Measurements from ENCODE around the gene CDKN2D. TPM values are rescaled to one million over a fixed set of nuclear protein-coding genes. Genes with fewer than 3 reads are reported as not detected.

CDKN2D gene
- polyA plus RNA-seq, 1 donor from 2014 or later, result 333 TPM

DNA sequence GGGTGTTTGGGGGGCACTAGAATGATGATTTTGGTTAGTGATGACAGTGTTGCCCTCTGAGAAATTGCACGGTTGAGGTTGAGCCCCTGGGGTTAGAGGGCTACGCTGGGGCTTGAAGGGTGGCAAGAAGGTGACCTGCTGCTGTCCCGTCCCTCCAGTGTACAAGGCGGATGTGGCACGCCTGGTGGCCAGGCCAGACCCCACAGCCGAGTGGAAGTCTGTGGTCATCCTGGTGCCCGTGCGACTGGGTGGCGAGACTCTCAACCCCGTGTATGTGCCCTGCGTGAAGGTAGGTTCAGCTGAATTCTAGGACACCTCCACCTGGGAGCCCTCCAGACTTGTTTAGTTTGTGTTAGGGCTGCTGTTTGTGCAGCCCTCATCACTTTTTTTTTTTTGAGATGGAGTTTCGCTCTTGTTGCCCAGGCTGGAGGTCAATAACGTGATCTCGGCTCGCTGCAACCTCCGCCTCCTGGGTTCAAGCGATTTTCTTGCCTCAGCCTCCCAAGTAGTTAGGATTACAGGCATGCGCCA, 20.0 kb downstream of the CDKN2D start:
- H3K9me3 ChIP-seq (ENCODE audit: low read length), result no peaks in the 10 kb centered on the region
- H2AFZ ChIP-seq (ENCODE audit: low read depth, low read length), result no peak overlapping the region
- H3K27me3 ChIP-seq (ENCODE audit: insufficient read depth, low read depth, low read length), result no peaks in the 10 kb centered on the region
- no peak overlapping the region for H3K27ac ChIP-seq (ENCODE audit: low read length)
- no peak overlapping the region for H3K4me2 ChIP-seq (ENCODE audit: low read length)
- H3K36me3 ChIP-seq (ENCODE audit: insufficient read depth, low read length), result peaks cover 7% of the 10 kb centered on the region
- no peak overlapping the region for H3K4me3 ChIP-seq (ENCODE audit: low read length)
- no peaks in the 10 kb centered on the region for H4K20me1 ChIP-seq (ENCODE audit: insufficient read depth)
- H3K9ac ChIP-seq (ENCODE audit: low read length), result no peak overlapping the region
- H3K79me2 ChIP-seq (replicated peaks; ENCODE audit: insufficient read depth, low read length), result peaks cover 16% of the 10 kb centered on the region
- TF ChIP-seq POLR2AphosphoS5 (IDR thresholded peaks at IDR 0.05), result no peak
- TF ChIP-seq EZH2 (IDR thresholded peaks at IDR 0.05; ENCODE audit: borderline replicate concordance, insufficient read depth, low read length, poor library complexity, severe bottlenecking), result no peak
- no peak for TF ChIP-seq REST (IDR thresholded peaks at IDR 0.05; ENCODE audit: borderline replicate concordance)
- no peak for TF ChIP-seq SMC3 (conservative IDR thresholded peaks at IDR 0.05; ENCODE audit: poor library complexity)
- TF ChIP-seq MXI1 (conservative IDR thresholded peaks at IDR 0.05; ENCODE audit: poor library complexity, severe bottlenecking), result no peak
- no peak for TF ChIP-seq EP300 (conservative IDR thresholded peaks at IDR 0.05; ENCODE audit: poor library complexity, severe bottlenecking)
- TF ChIP-seq RAD21 (conservative IDR thresholded peaks at IDR 0.05), result no peak
- TF ChIP-seq TAF1 (IDR thresholded peaks at IDR 0.05; ENCODE audit: low read depth), result no peak
- TF ChIP-seq, protein P1, sequence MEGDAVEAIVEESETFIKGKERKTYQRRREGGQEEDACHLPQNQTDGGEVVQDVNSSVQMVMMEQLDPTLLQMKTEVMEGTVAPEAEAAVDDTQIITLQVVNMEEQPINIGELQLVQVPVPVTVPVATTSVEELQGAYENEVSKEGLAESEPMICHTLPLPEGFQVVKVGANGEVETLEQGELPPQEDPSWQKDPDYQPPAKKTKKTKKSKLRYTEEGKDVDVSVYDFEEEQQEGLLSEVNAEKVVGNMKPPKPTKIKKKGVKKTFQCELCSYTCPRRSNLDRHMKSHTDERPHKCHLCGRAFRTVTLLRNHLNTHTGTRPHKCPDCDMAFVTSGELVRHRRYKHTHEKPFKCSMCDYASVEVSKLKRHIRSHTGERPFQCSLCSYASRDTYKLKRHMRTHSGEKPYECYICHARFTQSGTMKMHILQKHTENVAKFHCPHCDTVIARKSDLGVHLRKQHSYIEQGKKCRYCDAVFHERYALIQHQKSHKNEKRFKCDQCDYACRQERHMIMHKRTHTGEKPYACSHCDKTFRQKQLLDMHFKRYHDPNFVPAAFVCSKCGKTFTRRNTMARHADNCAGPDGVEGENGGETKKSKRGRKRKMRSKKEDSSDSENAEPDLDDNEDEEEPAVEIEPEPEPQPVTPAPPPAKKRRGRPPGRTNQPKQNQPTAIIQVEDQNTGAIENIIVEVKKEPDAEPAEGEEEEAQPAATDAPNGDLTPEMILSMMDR (IDR thresholded peaks at IDR 0.05; ENCODE audit: poor library complexity, severe bottlenecking), result no peak
- no peaks in the 10 kb centered on the region for H3F3A ChIP-seq (ENCODE audit: insufficient read depth, low read length, poor library complexity, severe bottlenecking)
- no peaks in the 10 kb centered on the region for H3K9me2 ChIP-seq (ENCODE audit: insufficient read depth, low read length)

DNA sequence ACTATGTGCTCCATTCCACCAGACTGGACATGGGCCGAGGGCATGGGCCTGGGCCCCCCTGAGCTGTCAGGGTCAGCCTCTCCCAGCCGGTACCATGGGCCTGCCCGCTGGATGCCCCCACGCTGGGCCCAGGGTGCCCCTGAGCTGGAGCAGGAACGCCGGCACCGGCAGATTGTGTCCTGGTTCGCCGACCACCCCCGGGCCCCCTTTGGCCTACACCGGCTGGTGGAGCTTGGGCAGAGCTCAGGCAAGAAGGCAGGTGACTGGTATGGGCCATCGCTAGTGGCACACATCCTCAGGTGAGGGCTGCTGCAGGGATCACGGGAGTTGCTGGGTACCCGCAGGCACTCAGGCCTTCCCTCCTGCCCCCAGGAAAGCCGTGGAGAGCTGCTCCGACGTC, 22.0 kb downstream of the CDKN2D start:
- no peaks in the 10 kb centered on the region for H3K36me3 ChIP-seq (ENCODE audit: insufficient read depth, low read length)
- H3F3A ChIP-seq (ENCODE audit: insufficient read depth, low read length, poor library complexity, severe bottlenecking), result no peaks in the 10 kb centered on the region
- TF ChIP-seq MXI1 (conservative IDR thresholded peaks at IDR 0.05; ENCODE audit: poor library complexity, severe bottlenecking) (no peak), REST (IDR thresholded peaks at IDR 0.05; ENCODE audit: borderline replicate concordance) (no peak), EZH2 (IDR thresholded peaks at IDR 0.05; ENCODE audit: borderline replicate concordance, insufficient read depth, low read length, poor library complexity, severe bottlenecking) (no peak), EP300 (conservative IDR thresholded peaks at IDR 0.05; ENCODE audit: poor library complexity, severe bottlenecking) (no peak), RAD21 (conservative IDR thresholded peaks at IDR 0.05) (no peak), SMC3 (conservative IDR thresholded peaks at IDR 0.05; ENCODE audit: poor library complexity) (no peak), TAF1 (IDR thresholded peaks at IDR 0.05; ENCODE audit: low read depth) (no peak), POLR2AphosphoS5 (IDR thresholded peaks at IDR 0.05) (no peak)
- TF ChIP-seq, protein P1 (IDR thresholded peaks at IDR 0.05; ENCODE audit: poor library complexity, severe bottlenecking), result no peak
- no peaks in the 10 kb centered on the region for H3K9me2 ChIP-seq (ENCODE audit: insufficient read depth, low read length)
- no peak overlapping the region for H3K4me2 ChIP-seq (ENCODE audit: low read length)
- peaks cover 16% of the 10 kb centered on the region for H3K79me2 ChIP-seq (replicated peaks; ENCODE audit: insufficient read depth, low read length)
- H3K27me3 ChIP-seq (ENCODE audit: insufficient read depth, low read depth, low read length), result no peaks in the 10 kb centered on the region
- no peak overlapping the region for H3K4me3 ChIP-seq (ENCODE audit: low read length)
- H3K9ac ChIP-seq (ENCODE audit: low read length), result no peak overlapping the region
- no peaks in the 10 kb centered on the region for H4K20me1 ChIP-seq (ENCODE audit: insufficient read depth)
- no peaks in the 10 kb centered on the region for H3K9me3 ChIP-seq (ENCODE audit: low read length)
- H3K27ac ChIP-seq (ENCODE audit: low read length), result no peak overlapping the region
- H2AFZ ChIP-seq (ENCODE audit: low read depth, low read length), result no peak overlapping the region
